WTC11 (cell line): ENCODE results near the gene TRIP13. TPM values are rescaled to one million over a fixed set of nuclear protein-coding genes. Genes with fewer than 3 reads are reported as not detected.
A peak's percentile ranks its signal among the peaks of the same experiment; 100 is the strongest.
"Not testable (repeated sequence)": the region's sequence is repeated elsewhere in the genome, so short reads cannot be mapped to it uniquely, and the experiment has no call there.

Experiments
- ATAC-seq: fragments of 200-7000 bp; cut with Tn5 transposase; 2 replicates; pipeline ENCODE4 v1.10.0; 2021; ENCODE audit warnings: mild to moderate bottlenecking, moderate library complexity
- CTCF ChIA-PET: fragments of 300-600 bp; sonication (Branson Sonifier 250); formaldehyde crosslinking; loops from one replicate; lab custom pipeline; 2021; ENCODE audit warnings: antibody characterized with exemption; lab: Charles Lee
- POLR2A ChIA-PET: fragments of 350-600 bp; sonication (Branson Sonifier 250); formaldehyde crosslinking; loops from one replicate; lab custom pipeline; 2021; ENCODE audit warnings: antibody characterized with exemption; lab: Charles Lee
- DNase-seq: peaks from one replicate; pipeline ENCODE4 v3.0.0; 2021; ENCODE audit warnings: low spot score
- H3K27ac Mint-ChIP-seq: 2 replicates; pipeline ENCODE4 v1.8.0; 2021; ENCODE audit warnings: mixed read lengths
- H3K27me3 Mint-ChIP-seq: 2 replicates; pipeline ENCODE4 v1.8.0; 2021; ENCODE audit warnings: low read depth, mild to moderate bottlenecking, moderate library complexity, mixed read lengths
- H3K36me3 Mint-ChIP-seq: 2 replicates; pipeline ENCODE4 v1.8.0; 2021; ENCODE audit warnings: mixed read lengths
- H3K4me1 Mint-ChIP-seq: 2 replicates; pipeline ENCODE4 v1.8.0; 2022; ENCODE audit warnings: mixed read lengths
- H3K4me3 Mint-ChIP-seq: 2 replicates; pipeline ENCODE4 v1.8.0; 2021; ENCODE audit warnings: mild to moderate bottlenecking, moderate library complexity, mixed read lengths
- H3K9me3 Mint-ChIP-seq: 2 replicates; pipeline ENCODE4 v1.8.0; 2021; ENCODE audit warnings: mixed read lengths
- AR ChIP-seq: fragments of 250-450 bp; sonication (Bioruptor Pico); IDR thresholded peaks from 2 replicates; pipeline ENCODE4 v1.9.0; 2021; ENCODE audit warnings: mild to moderate bottlenecking
- CREB1 ChIP-seq: sonication (generic); formaldehyde crosslinking; IDR thresholded peaks from 2 replicates; pipeline ENCODE4 v1.8.0; 2023; ENCODE audit warnings: mild to moderate bottlenecking, missing genetic modification reagents
- FOXP1 ChIP-seq: sonication (generic); formaldehyde crosslinking; IDR thresholded peaks from 2 replicates; pipeline ENCODE4 v1.8.0; 2022; ENCODE audit warnings: missing genetic modification reagents, mild to moderate bottlenecking, moderate library complexity, borderline replicate concordance
- KAT7 ChIP-seq: sonication (generic); formaldehyde crosslinking; IDR thresholded peaks from 2 replicates; pipeline ENCODE4 v1.8.1; 2023; ENCODE audit warnings: missing genetic modification reagents, mild to moderate bottlenecking, borderline replicate concordance
- MLX ChIP-seq: sonication (generic); formaldehyde crosslinking; IDR thresholded peaks from 2 replicates; pipeline ENCODE4 v1.8.1; 2023; ENCODE audit warnings: mild to moderate bottlenecking, missing genetic modification reagents, moderate library complexity
- NFYB ChIP-seq: sonication (generic); formaldehyde crosslinking; conservative IDR thresholded peaks from 2 replicates; pipeline ENCODE4 v1.8.0; 2022; ENCODE audit warnings: low read depth, missing genetic modification reagents
- NR2C2 ChIP-seq: sonication (generic); formaldehyde crosslinking; IDR thresholded peaks from 2 replicates; pipeline ENCODE4 v1.8.0; 2022; ENCODE audit warnings: mild to moderate bottlenecking, missing genetic modification reagents
- OVOL2 ChIP-seq: fragments of 250-450 bp; sonication (Bioruptor Pico); IDR thresholded peaks from 2 replicates; pipeline ENCODE4 v1.9.0; 2021; ENCODE audit warnings: mild to moderate bottlenecking, borderline replicate concordance
- ZBTB21 ChIP-seq: sonication (generic); formaldehyde crosslinking; IDR thresholded peaks from 2 replicates; pipeline ENCODE4 v1.8.1; 2023; ENCODE audit warnings: mild to moderate bottlenecking, missing genetic modification reagents, borderline replicate concordance
- ZMAT4 ChIP-seq: fragments of 250-450 bp; sonication (Bioruptor Pico); IDR thresholded peaks from 2 replicates; pipeline ENCODE4 v1.9.0; 2021; ENCODE audit warnings: mild to moderate bottlenecking
- ZNF219 ChIP-seq: sonication (generic); formaldehyde crosslinking; IDR thresholded peaks from 2 replicates; pipeline ENCODE4 v1.8.0; 2023; ENCODE audit warnings: missing genetic modification reagents, mild to moderate bottlenecking, borderline replicate concordance
- ZNF263 ChIP-seq: sonication (generic); formaldehyde crosslinking; IDR thresholded peaks from 2 replicates; pipeline ENCODE4 v1.8.1; 2022; ENCODE audit warnings: low read depth, mild to moderate bottlenecking, moderate library complexity, missing genetic modification reagents
- ZNF425 ChIP-seq: fragments of 250-450 bp; sonication (Bioruptor Pico); conservative IDR thresholded peaks from 2 replicates; pipeline ENCODE4 v1.9.0; 2021; ENCODE audit warnings: mild to moderate bottlenecking
- ZNF671 ChIP-seq: fragments of 250-450 bp; sonication (Bioruptor Pico); IDR thresholded peaks from 2 replicates; pipeline ENCODE4 v1.8.0; 2021; ENCODE audit warnings: mild to moderate bottlenecking
- total RNA-seq: library from RNA; stranded (reverse); gene quantifications from 3 replicates; pipeline ENCODE4 v1.2.3, GENCODE V29; 2021

The TRIP13 gene
- total RNA-seq, 1 experiment from 2014 or later: 33.7 TPM

GRCh38 chr5:915946-916345 is 23.3 kb downstream of the TRIP13 start (continued):
- TF ChIP-seq ZBTB21 (CRISPR knock-in tag) (no peak), ZNF219 (no peak)

GRCh38 chr5:916441-917293 is 24.0 kb downstream of the TRIP13 start:
- POLR2A ChIA-PET: no interaction called here
- DNase-seq: no peak
- Mint-ChIP-seq H3K27ac (no peak overlapping the region), H3K4me1 (no peaks in the 10 kb centered on the region), H3K27me3 (no peaks in the 10 kb centered on the region), H3K4me3 (no peak overlapping the region), H3K9me3 (no peaks in the 10 kb centered on the region), H3K36me3 (peaks cover 67% of the 10 kb centered on the region)
- no peak for ATAC-seq
- CTCF ChIA-PET: interaction anchor here (1.4 kb wide), 1 partner anchor 121 kb away, joined by 3 read pairs; no protein-coding TSS in a partner anchor
- TF ChIP-seq MLX (no peak), NFYB (CRISPR knock-in tag) (no peak), OVOL2 (CRISPR knock-in tag) (no peak), ZMAT4 (CRISPR knock-in tag) (no peak)

- H3K27me3 Mint-ChIP-seq, H3K4me3 Mint-ChIP-seq, ATAC-seq, CTCF ChIA-PET, H3K9me3 Mint-ChIP-seq, DNase-seq, POLR2A ChIA-PET, H3K4me1 Mint-ChIP-seq: not testable (repeated sequence)
- Mint-ChIP-seq H3K36me3 (peaks cover 47% of the 10 kb centered on the region), H3K27ac (peak overlapping the region; percentile 44; the same call in 1 of the 2 replicates)
Observed at GRCh38 chr5:918717-919116, 26.0 kb downstream of the TRIP13 start.

GRCh38 chr5:919356-920000 is 26.8 kb downstream of the TRIP13 start:
- Mint-ChIP-seq H3K4me1 (no peaks in the 10 kb centered on the region), H3K36me3 (peaks cover 40% of the 10 kb centered on the region)
- TF ChIP-seq NR2C2 (CRISPR knock-in tag) (no peak), ZNF671 (CRISPR knock-in tag) (no peak), AR (CRISPR knock-in tag) (0 out of 2 replicates have a peak, but pooled peaks have one; percentile 5), CREB1 (no peak)
- TF ChIP-seq, all 79 proteins: peak for 1
- DNase-seq: no peak
- peak overlapping the region; percentile 44; the same call in 1 of the 2 replicates for H3K27ac Mint-ChIP-seq
- no peaks in the 10 kb centered on the region; the same call in 1 of the 2 replicates for H3K27me3 Mint-ChIP-seq
- no peaks in the 10 kb centered on the region for H3K9me3 Mint-ChIP-seq
- no peak for ATAC-seq
- ChIA-PET POLR2A (no interaction called here), CTCF (interaction anchor here (1.0 to 1.7 kb wide), 3 partner anchors 63 to 248 kb away, joined by 3 to 6 read pairs (median 4); partner anchors contain the start of gene NKD2)
- H3K4me3 Mint-ChIP-seq: no peak overlapping the region

GRCh38 chr5:920321-920720 is 27.6 kb downstream of the TRIP13 start:
- no peaks in the 10 kb centered on the region for H3K4me1 Mint-ChIP-seq
- DNase-seq: no peak
- H3K27ac Mint-ChIP-seq: peak overlapping the region; percentile 5; the same call in 1 of the 2 replicates
- no peaks in the 10 kb centered on the region for H3K9me3 Mint-ChIP-seq
- peaks cover 34% of the 10 kb centered on the region for H3K36me3 Mint-ChIP-seq
- no peak for ATAC-seq
- POLR2A ChIA-PET: no interaction called here
- H3K27me3 Mint-ChIP-seq: peaks cover 2% of the 10 kb centered on the region
- CTCF ChIA-PET: interaction anchor here (1.0 to 1.7 kb wide), 3 partner anchors 62 to 247 kb away, joined by 3 to 6 read pairs (median 4); partner anchors contain the start of gene NKD2
- H3K4me3 Mint-ChIP-seq: no peak overlapping the region
- TF ChIP-seq ZNF425 (no peak), KAT7 (CRISPR knock-in tag) (no peak), ZNF263 (no peak), FOXP1 (CRISPR knock-in tag) (no peak)
